Activated CD8-positive, alpha-beta T cell treated with anti-CD3 and anti-CD28 coated beads for 36 hours (primary cell): ENCODE measurements around the gene ZNF12. TPM values are rescaled to one million over a fixed set of nuclear protein-coding genes. Genes with fewer than 3 reads are reported as not detected.

ENCODE experiments used
- ATAC-seq: fragments of 200-7000 bp; cut with Tn5 transposase; one replicate; pipeline ENCODE4 v1.10.0; 2021; ENCODE audit warnings: mild to moderate bottlenecking, moderate library complexity
- CTCF ChIA-PET: fragments of 350-600 bp; sonication (Branson Sonifier 250); formaldehyde crosslinking; loops from one replicate; lab custom pipeline; 2021; ENCODE audit warnings: antibody characterized with exemption; lab: Charles Lee
- POLR2A ChIA-PET: fragments of 350-600 bp; sonication (Branson Sonifier 250); formaldehyde crosslinking; loops from one replicate; lab custom pipeline; 2021; ENCODE audit warnings: antibody characterized with exemption; lab: Charles Lee
- DNase-seq: peaks from one replicate; pipeline ENCODE4 v3.0.0-alpha.2; 2020
- H3K27ac Mint-ChIP-seq: one replicate; pipeline ENCODE4 v1.8.0; 2021; ENCODE audit warnings: mild to moderate bottlenecking, mixed read lengths
- H3K27me3 Mint-ChIP-seq: one replicate; pipeline ENCODE4 v1.8.0; 2021; ENCODE audit warnings: mixed read lengths
- H3K36me3 Mint-ChIP-seq: one replicate; pipeline ENCODE4 v1.8.0; 2021; ENCODE audit warnings: low read depth, mixed read lengths
- H3K4me1 Mint-ChIP-seq: one replicate; pipeline ENCODE4 v1.8.0; 2021; ENCODE audit warnings: low read depth, mixed read lengths
- H3K4me3 Mint-ChIP-seq: one replicate; pipeline ENCODE4 v1.8.0; 2021; ENCODE audit warnings: mild to moderate bottlenecking, moderate library complexity, mixed read lengths
- H3K9me3 Mint-ChIP-seq: one replicate; pipeline ENCODE4 v1.8.0; 2021; ENCODE audit warnings: mixed read lengths
- intact Hi-C: fragments of 100-400 bp; cut with micrococcal nuclease; formaldehyde crosslinking; loops from one replicate; pipeline ENCODE4 v1.10.0; 2022
- total RNA-seq, 2 experiments: library from RNA; stranded (reverse); gene quantifications; one replicate each; pipeline ENCODE4 v1.2.3, GENCODE V29; 2021
- TF ChIP-seq, protein P1 (sequence below): fragments of 200-600 bp; IDR thresholded peaks from one replicate; pipeline ENCODE4 v1.8.0; 2022; ENCODE audit warnings: antibody characterized with exemption, mild to moderate bottlenecking

The ZNF12 gene
- total RNA-seq, 2 experiments from 2014 or later, result 20.6 to 22.7 TPM

GRCh38 chr7:6648815-6649104 lies 58.0 kb downstream of the ZNF12 start:
- H3K9me3 Mint-ChIP-seq, result peaks cover 9% of the 10 kb centered on the region
- ChIA-PET POLR2A (no interaction called here), CTCF (no interaction called here)
- H3K27ac Mint-ChIP-seq, result no peak overlapping the region
- no peak overlapping the region for H3K4me3 Mint-ChIP-seq
- H3K27me3 Mint-ChIP-seq, result no peaks in the 10 kb centered on the region
- no peaks in the 10 kb centered on the region for H3K4me1 Mint-ChIP-seq
- ATAC-seq, result no peak
- intact Hi-C loops, result no loop called here
- TF ChIP-seq, protein P1, sequence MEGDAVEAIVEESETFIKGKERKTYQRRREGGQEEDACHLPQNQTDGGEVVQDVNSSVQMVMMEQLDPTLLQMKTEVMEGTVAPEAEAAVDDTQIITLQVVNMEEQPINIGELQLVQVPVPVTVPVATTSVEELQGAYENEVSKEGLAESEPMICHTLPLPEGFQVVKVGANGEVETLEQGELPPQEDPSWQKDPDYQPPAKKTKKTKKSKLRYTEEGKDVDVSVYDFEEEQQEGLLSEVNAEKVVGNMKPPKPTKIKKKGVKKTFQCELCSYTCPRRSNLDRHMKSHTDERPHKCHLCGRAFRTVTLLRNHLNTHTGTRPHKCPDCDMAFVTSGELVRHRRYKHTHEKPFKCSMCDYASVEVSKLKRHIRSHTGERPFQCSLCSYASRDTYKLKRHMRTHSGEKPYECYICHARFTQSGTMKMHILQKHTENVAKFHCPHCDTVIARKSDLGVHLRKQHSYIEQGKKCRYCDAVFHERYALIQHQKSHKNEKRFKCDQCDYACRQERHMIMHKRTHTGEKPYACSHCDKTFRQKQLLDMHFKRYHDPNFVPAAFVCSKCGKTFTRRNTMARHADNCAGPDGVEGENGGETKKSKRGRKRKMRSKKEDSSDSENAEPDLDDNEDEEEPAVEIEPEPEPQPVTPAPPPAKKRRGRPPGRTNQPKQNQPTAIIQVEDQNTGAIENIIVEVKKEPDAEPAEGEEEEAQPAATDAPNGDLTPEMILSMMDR, result no peak
- H3K36me3 Mint-ChIP-seq, result peaks cover 44% of the 10 kb centered on the region
- DNase-seq, result no peak

DNA sequence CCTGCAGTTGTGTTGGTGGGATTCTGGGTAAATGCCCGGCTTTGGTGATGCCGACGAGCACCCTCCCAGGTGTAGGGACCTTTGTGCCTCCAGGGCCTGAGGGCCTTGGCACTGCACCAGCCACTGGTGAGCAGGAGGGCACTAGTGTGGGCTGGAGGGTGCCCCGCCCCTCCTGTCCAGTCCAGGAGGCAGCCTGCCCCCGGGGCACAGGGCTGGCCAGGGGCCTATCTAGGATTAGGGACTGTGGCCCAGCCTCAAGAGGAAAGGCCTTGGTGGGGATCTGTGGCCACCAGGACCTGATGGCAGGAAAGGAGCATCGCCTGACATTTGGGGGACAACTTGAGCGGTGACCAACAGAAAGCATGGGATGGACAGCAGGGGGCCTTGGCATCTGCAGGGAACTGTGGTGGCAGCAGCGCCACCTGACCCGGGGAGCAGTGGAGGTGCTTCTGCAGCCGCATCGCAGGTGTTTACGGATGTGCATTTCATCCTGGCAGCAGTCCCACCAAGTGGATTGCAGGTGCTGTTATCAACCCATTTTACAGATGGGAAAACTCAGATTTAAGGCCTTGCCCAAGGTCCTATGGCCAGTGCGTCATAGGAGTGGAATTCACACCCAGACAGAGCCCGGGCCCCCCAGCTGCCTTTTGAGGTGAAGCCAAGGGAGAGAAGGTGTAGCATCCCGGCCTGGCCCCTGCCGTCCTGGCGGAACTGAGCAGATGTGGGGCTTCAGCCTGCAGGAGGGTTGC lies 58.5 kb downstream of the ZNF12 start:
- Mint-ChIP-seq H3K4me3 (no peak overlapping the region), H3K27ac (no peak overlapping the region), H3K36me3 (peaks cover 48% of the 10 kb centered on the region), H3K4me1 (no peaks in the 10 kb centered on the region), H3K27me3 (no peaks in the 10 kb centered on the region), H3K9me3 (peaks cover 9% of the 10 kb centered on the region)
- ChIA-PET POLR2A (no interaction called here), CTCF (no interaction called here)
- intact Hi-C loops, result no loop called here
- no peak for DNase-seq
- TF ChIP-seq, protein P1, result no peak
- no peak for ATAC-seq

- DNase-seq (no peak), ATAC-seq (no peak)
- no peak overlapping the region for H3K27ac Mint-ChIP-seq
- no peak overlapping the region for H3K4me3 Mint-ChIP-seq
- H3K36me3 Mint-ChIP-seq, result peaks cover 46% of the 10 kb centered on the region
- intact Hi-C loops, result no loop called here
- CTCF ChIA-PET, result no interaction called here
- no peaks in the 10 kb centered on the region for H3K27me3 Mint-ChIP-seq
- H3K9me3 Mint-ChIP-seq, result peaks cover 9% of the 10 kb centered on the region
- POLR2A ChIA-PET, result no interaction called here
- no peaks in the 10 kb centered on the region for H3K4me1 Mint-ChIP-seq
- TF ChIP-seq, protein P1, result no peak
These were observed 59.2 kb downstream of the ZNF12 start for GRCh38 chr7:6647541-6647940.

DNA sequence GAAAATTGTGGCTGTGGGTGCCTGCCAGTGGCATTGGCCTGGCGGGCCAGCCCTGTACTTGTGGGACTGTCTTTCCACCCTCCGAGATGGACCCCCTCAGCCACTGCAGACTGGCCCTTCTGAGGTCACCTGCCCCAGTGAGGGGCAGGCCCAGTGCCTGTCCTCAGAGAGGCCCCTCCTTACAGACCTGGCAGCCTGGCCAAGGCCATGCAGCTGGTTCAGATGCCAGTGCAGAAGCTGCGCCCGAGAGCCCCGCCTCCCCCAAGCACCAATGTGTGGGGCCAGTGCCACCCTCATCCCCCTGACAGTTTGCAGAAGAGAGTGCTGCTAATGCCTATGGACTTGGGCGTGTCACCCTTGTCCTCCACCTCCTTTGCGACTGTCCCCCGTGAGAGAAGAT lies 59.7 kb downstream of the ZNF12 start:
- intact Hi-C loops, result no loop called here
- H3K27me3 Mint-ChIP-seq, result no peaks in the 10 kb centered on the region
- no peak overlapping the region for H3K27ac Mint-ChIP-seq
- ATAC-seq, result no peak
- peaks cover 44% of the 10 kb centered on the region for H3K36me3 Mint-ChIP-seq
- TF ChIP-seq, protein P1, result no peak
- CTCF ChIA-PET, result no interaction called here
- H3K4me3 Mint-ChIP-seq, result no peak overlapping the region
- H3K9me3 Mint-ChIP-seq, result peaks cover 9% of the 10 kb centered on the region
- H3K4me1 Mint-ChIP-seq, result no peaks in the 10 kb centered on the region
- POLR2A ChIA-PET, result no interaction called here
- no peak for DNase-seq

- Mint-ChIP-seq H3K4me1 (no peaks in the 10 kb centered on the region), H3K27ac (no peak overlapping the region), H3K9me3 (peaks cover 9% of the 10 kb centered on the region), H3K36me3 (peaks cover 42% of the 10 kb centered on the region), H3K4me3 (no peak overlapping the region), H3K27me3 (no peaks in the 10 kb centered on the region)
- intact Hi-C loops, result no loop called here
- no peak for DNase-seq
- no peak for ATAC-seq
- CTCF ChIA-PET, result no interaction called here
- POLR2A ChIA-PET, result interaction anchor here (0.6 kb wide), 1 partner anchor 88 kb away, joined by 3 read pairs; no protein-coding TSS in a partner anchor
- TF ChIP-seq, protein P1, result no peak
These were observed 60.3 kb downstream of the ZNF12 start for GRCh38 chr7:6646465-6646864.
